GM21390 (cell line): ENCODE measurements around the gene FAM72C.
"Not testable (repeated sequence)": the region's sequence is repeated elsewhere in the genome, so short reads cannot be mapped to it uniquely, and the experiment has no call there.

Experiments used
- ATAC-seq: cut with Tn5 transposase; IDR thresholded peaks from one replicate; pipeline ENCODE4 v1.9.1; 2021; ENCODE audit not compliant: unreplicated experiment

FAM72C gene

DNA sequence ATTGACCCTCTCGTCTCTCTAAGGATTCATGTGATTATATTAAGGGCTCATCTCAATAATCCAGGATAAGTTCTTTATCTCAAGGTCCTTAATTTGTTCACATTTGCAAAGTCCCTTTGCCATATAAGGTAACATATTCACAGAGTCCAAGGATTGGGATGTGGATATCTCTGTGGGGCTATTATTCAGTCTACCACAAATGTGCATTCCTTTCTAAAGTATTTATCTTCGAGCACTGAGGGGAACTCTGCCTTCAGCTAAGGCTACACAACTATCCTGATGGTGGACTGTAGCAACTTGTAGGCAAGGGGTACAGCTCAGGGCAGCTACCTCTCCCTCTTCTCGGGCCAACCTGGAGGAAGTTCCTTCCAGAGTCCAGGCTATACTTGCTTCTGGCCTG lies 53.2 kb downstream of the FAM72C start:
- ATAC-seq: not testable (repeated sequence)

GRCh38 chr1:143913705-143914104 lies 58.1 kb downstream of the FAM72C start:
- not testable (repeated sequence) for ATAC-seq
